ENCODE data around the gene TIMP3. TPM values are rescaled to one million over a fixed set of nuclear protein-coding genes. Genes with fewer than 3 reads are reported as not detected.

The TIMP3 gene
- total RNA-seq, 1 donor from 2014 or later: 37.3 TPM

GRCh38 chr22:32882360-32882755 lies 80.9 kb downstream of the TIMP3 start:
- Mint-ChIP-seq H3K4me1 (ENCODE audit: unreplicated experiment) (peaks cover 7% of the 10 kb centered on the region), H3K27me3 (ENCODE audit: unreplicated experiment) (peaks cover 28% of the 10 kb centered on the region), H3K36me3 (ENCODE audit: unreplicated experiment) (no peaks in the 10 kb centered on the region), H3K9me3 (ENCODE audit: unreplicated experiment) (no peaks in the 10 kb centered on the region), H3K4me3 (ENCODE audit: unreplicated experiment) (no peak overlapping the region), H3K27ac (ENCODE audit: unreplicated experiment) (no peak overlapping the region)
- TF ChIP-seq CTCF (IDR thresholded peaks at IDR 0.05): no peak
- DNase-seq (ENCODE audit: extremely low spot score, unreplicated experiment): no peak

DNA sequence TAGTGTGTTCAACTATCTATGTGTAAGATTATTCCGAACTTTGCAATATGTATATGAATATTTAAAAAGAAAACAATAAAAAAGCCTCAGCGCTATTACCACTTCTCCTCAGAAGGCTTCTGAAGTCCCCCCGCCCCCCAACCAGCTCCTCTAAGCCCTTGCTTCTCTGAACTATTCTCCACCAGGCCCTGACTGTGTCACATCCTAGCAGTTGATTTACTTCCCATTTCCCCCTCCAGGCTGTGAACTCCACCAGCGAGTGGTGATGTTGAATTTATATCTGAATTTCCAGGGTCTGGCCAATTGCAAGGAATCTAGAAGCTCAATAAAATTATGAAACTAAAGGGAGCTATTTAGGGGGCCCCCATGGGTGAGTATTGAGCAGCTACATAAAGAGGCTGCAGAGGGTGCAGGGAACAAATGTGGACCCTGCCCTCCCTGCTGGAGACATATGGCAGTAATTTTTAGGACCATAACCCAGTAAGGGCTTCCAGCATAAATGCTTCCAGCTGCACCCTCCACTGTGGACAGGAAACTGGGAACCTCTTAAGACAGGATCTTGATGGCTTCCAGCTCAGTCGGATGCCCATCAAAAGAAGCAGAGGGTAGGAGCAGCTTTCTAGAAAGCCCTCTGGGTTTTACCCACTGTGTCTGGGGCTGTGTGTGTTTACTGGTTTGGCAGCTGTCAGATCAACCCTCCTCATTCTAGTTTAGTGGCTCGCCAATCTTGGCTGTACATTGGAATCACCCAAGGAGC lies 81.4 kb downstream of the TIMP3 start:
- DNase-seq (ENCODE audit: extremely low spot score, unreplicated experiment): no peak
- no peak overlapping the region for H3K27ac Mint-ChIP-seq (ENCODE audit: unreplicated experiment)
- peaks cover 25% of the 10 kb centered on the region for H3K27me3 Mint-ChIP-seq (ENCODE audit: unreplicated experiment)
- no peak overlapping the region for H3K4me3 Mint-ChIP-seq (ENCODE audit: unreplicated experiment)
- peaks cover 7% of the 10 kb centered on the region for H3K4me1 Mint-ChIP-seq (ENCODE audit: unreplicated experiment)
- no peaks in the 10 kb centered on the region for H3K36me3 Mint-ChIP-seq (ENCODE audit: unreplicated experiment)
- no peak for TF ChIP-seq CTCF (IDR thresholded peaks at IDR 0.05)
- no peaks in the 10 kb centered on the region for H3K9me3 Mint-ChIP-seq (ENCODE audit: unreplicated experiment)

DNA sequence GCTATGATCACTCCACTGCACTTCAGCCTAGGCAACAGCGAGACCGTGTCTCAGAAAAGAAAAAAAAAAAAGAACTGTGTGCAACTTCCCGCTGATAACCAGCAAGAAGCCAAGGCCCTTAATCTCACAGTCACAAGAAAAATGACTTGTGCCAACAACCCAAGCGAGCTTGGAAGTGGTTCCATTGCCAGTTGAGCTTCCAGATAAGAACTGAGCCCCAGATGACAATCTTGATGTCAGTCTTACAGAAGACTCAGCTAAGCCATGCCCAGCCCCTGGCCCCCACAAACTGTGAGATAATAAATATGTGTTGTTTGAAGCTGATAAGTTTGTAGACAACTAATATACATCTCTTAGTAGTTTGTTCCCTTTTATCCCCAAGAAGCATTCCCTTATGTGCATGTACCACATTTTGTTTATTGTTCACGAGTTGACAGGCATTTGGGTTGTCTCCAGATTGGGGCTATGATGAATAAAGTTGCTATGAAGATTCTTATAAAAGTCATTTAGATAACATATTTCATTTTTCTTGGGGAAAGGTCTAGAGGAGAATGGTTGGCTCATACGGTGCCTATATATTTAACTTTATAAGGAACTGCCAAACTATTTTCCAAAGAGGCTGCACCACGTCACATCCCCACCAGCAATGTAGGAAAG lies 85.9 kb downstream of the TIMP3 start:
- DNase-seq (ENCODE audit: extremely low spot score, unreplicated experiment): no peak
- H3K4me1 Mint-ChIP-seq (ENCODE audit: unreplicated experiment): no peaks in the 10 kb centered on the region
- H3K4me3 Mint-ChIP-seq (ENCODE audit: unreplicated experiment): no peak overlapping the region
- no peak for TF ChIP-seq CTCF (IDR thresholded peaks at IDR 0.05)
- H3K27me3 Mint-ChIP-seq (ENCODE audit: unreplicated experiment): peaks cover 3% of the 10 kb centered on the region
- H3K36me3 Mint-ChIP-seq (ENCODE audit: unreplicated experiment): no peaks in the 10 kb centered on the region
- H3K9me3 Mint-ChIP-seq (ENCODE audit: unreplicated experiment): no peaks in the 10 kb centered on the region
- H3K27ac Mint-ChIP-seq (ENCODE audit: unreplicated experiment): no peak overlapping the region

DNA sequence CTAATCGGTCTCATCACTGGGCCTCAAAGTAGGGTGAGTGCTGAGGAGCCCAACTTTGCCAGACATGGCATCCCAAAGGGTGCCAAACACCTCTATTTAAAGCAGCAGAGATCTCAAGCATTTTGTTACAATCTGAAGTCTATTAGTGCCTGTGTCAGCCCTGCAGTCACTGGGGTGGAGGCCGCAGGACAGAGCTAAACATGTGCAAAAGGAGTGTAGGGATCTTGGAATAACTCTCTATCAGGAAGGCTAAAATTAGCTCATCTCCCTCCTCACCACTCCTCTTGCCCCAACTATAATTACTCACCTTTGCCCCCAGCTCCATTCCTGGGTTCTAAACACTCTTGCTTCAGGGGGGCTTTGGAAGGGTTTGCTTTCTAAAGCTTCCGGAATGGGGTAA lies 87.5 kb downstream of the TIMP3 start:
- H3K27me3 Mint-ChIP-seq (ENCODE audit: unreplicated experiment): peaks cover 5% of the 10 kb centered on the region
- no peaks in the 10 kb centered on the region for H3K4me1 Mint-ChIP-seq (ENCODE audit: unreplicated experiment)
- no peak for DNase-seq (ENCODE audit: extremely low spot score, unreplicated experiment)
- no peaks in the 10 kb centered on the region for H3K36me3 Mint-ChIP-seq (ENCODE audit: unreplicated experiment)
- H3K4me3 Mint-ChIP-seq (ENCODE audit: unreplicated experiment): no peak overlapping the region
- H3K9me3 Mint-ChIP-seq (ENCODE audit: unreplicated experiment): no peaks in the 10 kb centered on the region
- TF ChIP-seq CTCF (IDR thresholded peaks at IDR 0.05): no peak
- H3K27ac Mint-ChIP-seq (ENCODE audit: unreplicated experiment): no peak overlapping the region

DNA sequence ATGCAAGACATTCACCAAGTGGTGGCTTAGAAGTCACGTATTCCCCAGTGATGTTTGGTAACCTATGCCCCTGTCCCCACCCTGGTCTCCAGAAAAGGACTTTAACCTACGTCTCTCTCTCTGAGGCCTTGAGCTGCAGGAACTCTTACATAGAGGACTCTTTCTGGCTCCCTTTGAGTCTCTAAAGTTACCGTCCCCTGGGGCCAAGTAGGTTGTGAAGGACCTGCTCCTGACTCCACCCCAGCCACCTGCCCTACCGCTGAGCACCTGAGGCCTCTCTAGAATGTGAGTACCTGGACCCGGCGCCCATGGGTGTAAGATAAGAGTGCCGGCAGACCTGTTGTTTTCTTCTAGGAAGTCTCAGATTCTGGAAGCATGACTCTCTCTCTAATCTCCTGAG lies 95.4 kb downstream of the TIMP3 start:
- no peak for TF ChIP-seq CTCF (IDR thresholded peaks at IDR 0.05)
- Mint-ChIP-seq H3K36me3 (ENCODE audit: unreplicated experiment) (no peaks in the 10 kb centered on the region), H3K27me3 (ENCODE audit: unreplicated experiment) (peaks cover 3% of the 10 kb centered on the region), H3K4me1 (ENCODE audit: unreplicated experiment) (no peaks in the 10 kb centered on the region), H3K27ac (ENCODE audit: unreplicated experiment) (no peak overlapping the region), H3K4me3 (ENCODE audit: unreplicated experiment) (no peak overlapping the region), H3K9me3 (ENCODE audit: unreplicated experiment) (no peaks in the 10 kb centered on the region)
- no peak for DNase-seq (ENCODE audit: extremely low spot score, unreplicated experiment)
